Mucosa of stomach (tissue), 1 donor: ENCODE results near the gene PDZD2.
"Not testable (repeated sequence)": the region's sequence is repeated elsewhere in the genome, so short reads cannot be mapped to it uniquely, and the experiment has no call there.

Experiments used
- H3K27me3 ChIP-seq: one replicate; pipeline ENCODE4 v1.7.0; 2013; ENCODE audit warnings: mild to moderate bottlenecking, low read length; ENCODE audit not compliant: control insufficient read depth, insufficient read depth
- H3K36me3 ChIP-seq: one replicate; pipeline ENCODE4 v1.7.0; 2013; ENCODE audit warnings: low read length; ENCODE audit not compliant: control insufficient read depth, insufficient read depth
- H3K4me1 ChIP-seq: one replicate; pipeline ENCODE4 v1.7.0; 2013; ENCODE audit warnings: mild to moderate bottlenecking, low read length; ENCODE audit not compliant: control insufficient read depth, insufficient read depth
- H3K4me3 ChIP-seq: one replicate; pipeline ENCODE4 v1.7.0; 2013; ENCODE audit warnings: low read length
- H3K9ac ChIP-seq: one replicate; pipeline ENCODE4 v1.7.0; 2013; ENCODE audit warnings: mild to moderate bottlenecking, low read length, moderate library complexity
- H3K9me3 ChIP-seq: one replicate; pipeline ENCODE4 v1.7.0; 2013; ENCODE audit warnings: mild to moderate bottlenecking, low read length, moderate library complexity; ENCODE audit not compliant: control insufficient read depth
- donor health status: Pancreatic carcinoma.

The PDZD2 gene

GRCh38 chr5:31751610-31752009, 112.7 kb downstream of the PDZD2 start:
- H3K9ac ChIP-seq = no peak overlapping the region
- H3K9me3 ChIP-seq = no peaks in the 10 kb centered on the region
- no peak overlapping the region for H3K4me3 ChIP-seq
- H3K27me3 ChIP-seq = no peaks in the 10 kb centered on the region
- no peaks in the 10 kb centered on the region for H3K36me3 ChIP-seq
- H3K4me1 ChIP-seq = no peaks in the 10 kb centered on the region

GRCh38 chr5:31753700-31754357, 114.9 kb downstream of the PDZD2 start:
- Histone ChIP-seq H3K36me3 (no peaks in the 10 kb centered on the region), H3K27me3 (no peaks in the 10 kb centered on the region), H3K4me3 (no peak overlapping the region), H3K4me1 (no peaks in the 10 kb centered on the region), H3K9ac (no peak overlapping the region), H3K9me3 (no peaks in the 10 kb centered on the region)

GRCh38 chr5:31754358-31754704, 115.4 kb downstream of the PDZD2 start:
- Histone ChIP-seq H3K27me3 (no peaks in the 10 kb centered on the region), H3K9ac (no peak overlapping the region), H3K4me3 (no peak overlapping the region), H3K4me1 (no peaks in the 10 kb centered on the region), H3K36me3 (no peaks in the 10 kb centered on the region), H3K9me3 (no peaks in the 10 kb centered on the region)

- no peaks in the 10 kb centered on the region for H3K4me1 ChIP-seq
- H3K4me3 ChIP-seq = no peak overlapping the region
- no peaks in the 10 kb centered on the region for H3K9me3 ChIP-seq
- no peaks in the 10 kb centered on the region for H3K27me3 ChIP-seq
- no peaks in the 10 kb centered on the region for H3K36me3 ChIP-seq
- H3K9ac ChIP-seq = no peak overlapping the region
These were observed 116.1 kb downstream of the PDZD2 start for GRCh38 chr5:31754741-31755675.

GRCh38 chr5:31755676-31756230, 116.8 kb downstream of the PDZD2 start:
- no peak overlapping the region for H3K9ac ChIP-seq
- H3K4me3 ChIP-seq = no peak overlapping the region

GRCh38 chr5:31757806-31758205, 118.9 kb downstream of the PDZD2 start:
- Histone ChIP-seq H3K4me1 (no peaks in the 10 kb centered on the region), H3K9me3 (no peaks in the 10 kb centered on the region), H3K9ac (no peak overlapping the region), H3K36me3 (no peaks in the 10 kb centered on the region), H3K4me3 (no peak overlapping the region), H3K27me3 (no peaks in the 10 kb centered on the region)

More at GRCh38 chr5:31755676-31756230, 116.8 kb downstream of the PDZD2 start:
- H3K4me1 ChIP-seq = no peaks in the 10 kb centered on the region
- H3K36me3 ChIP-seq = no peaks in the 10 kb centered on the region
- H3K27me3 ChIP-seq = no peaks in the 10 kb centered on the region
- no peaks in the 10 kb centered on the region for H3K9me3 ChIP-seq

- no peaks in the 10 kb centered on the region for H3K36me3 ChIP-seq
- no peaks in the 10 kb centered on the region for H3K27me3 ChIP-seq
- H3K9ac ChIP-seq = no peak overlapping the region
- no peaks in the 10 kb centered on the region for H3K4me1 ChIP-seq
- H3K9me3 ChIP-seq = no peaks in the 10 kb centered on the region
- H3K4me3 ChIP-seq = no peak overlapping the region
These were observed 120.0 kb downstream of the PDZD2 start for GRCh38 chr5:31758803-31759425.

GRCh38 chr5:31759925-31760324, 121.0 kb downstream of the PDZD2 start:
- H3K4me1 ChIP-seq = no peaks in the 10 kb centered on the region
- H3K36me3 ChIP-seq = no peaks in the 10 kb centered on the region
- no peaks in the 10 kb centered on the region for H3K9me3 ChIP-seq
- H3K9ac ChIP-seq = no peak overlapping the region
- no peaks in the 10 kb centered on the region for H3K27me3 ChIP-seq
- H3K4me3 ChIP-seq = no peak overlapping the region

GRCh38 chr5:31761877-31762276, 122.9 kb downstream of the PDZD2 start:
- H3K4me1 ChIP-seq = no peaks in the 10 kb centered on the region
- H3K9ac ChIP-seq = no peak overlapping the region
- H3K4me3 ChIP-seq = no peak overlapping the region
- H3K27me3 ChIP-seq = no peaks in the 10 kb centered on the region
- H3K9me3 ChIP-seq = no peaks in the 10 kb centered on the region
- no peaks in the 10 kb centered on the region for H3K36me3 ChIP-seq

GRCh38 chr5:31763424-31763823, 124.5 kb downstream of the PDZD2 start:
- Histone ChIP-seq H3K36me3 (no peaks in the 10 kb centered on the region), H3K9me3 (no peaks in the 10 kb centered on the region), H3K4me1 (no peaks in the 10 kb centered on the region), H3K27me3 (no peaks in the 10 kb centered on the region), H3K4me3 (no peak overlapping the region), H3K9ac (no peak overlapping the region)

GRCh38 chr5:31764687-31765086, 125.8 kb downstream of the PDZD2 start:
- H3K9me3 ChIP-seq, H3K36me3 ChIP-seq, H3K9ac ChIP-seq, H3K4me1 ChIP-seq, H3K4me3 ChIP-seq, H3K27me3 ChIP-seq: not testable (repeated sequence)
